Liver (tissue), 9 donors: ENCODE measurements around the gene WDR20. TPM values are rescaled to one million over a fixed set of nuclear protein-coding genes. Genes with fewer than 3 reads are reported as not detected.

ENCODE experiments used
- DNase-seq: peaks from one replicate; pipeline ENCODE4 v3.0.0-alpha.2; 2017; ENCODE audit warnings: low spot score
- H3K27ac ChIP-seq, 2 donors: one replicate each; pipeline ENCODE4 v1.7.0; 2013; ENCODE audit warnings: inconsistent platforms in 2 of 2, low read length in 2 of 2, control low read depth in 1 of 2, low read depth in 1 of 2, mild to moderate bottlenecking in 1 of 2
- H3K27me3 ChIP-seq, 4 donors: one replicate each; pipeline versions ENCODE4 v1.6.1 to v1.7.0; 2013; ENCODE audit warnings: low read length in 3 of 4, inconsistent platforms in 1 of 4, mild to moderate bottlenecking in 1 of 4, moderate library complexity in 1 of 4; ENCODE audit not compliant: control insufficient read depth in 4 of 4, insufficient read depth in 4 of 4
- H3K36me3 ChIP-seq, 4 donors: one replicate each; pipeline versions ENCODE4 v1.6.1 to v1.7.0; 2013; ENCODE audit warnings: low read length in 3 of 4, mild to moderate bottlenecking in 3 of 4, low read depth in 1 of 4, moderate library complexity in 1 of 4; ENCODE audit not compliant: control insufficient read depth in 4 of 4, insufficient read depth in 3 of 4
- H3K4me1 ChIP-seq, 4 donors: one replicate each; pipeline versions ENCODE4 v1.6.1 to v1.7.0; 2013; ENCODE audit warnings: low read length in 3 of 4, mild to moderate bottlenecking in 3 of 4, moderate library complexity in 1 of 4; ENCODE audit not compliant: control insufficient read depth in 4 of 4, insufficient read depth in 4 of 4
- H3K4me3 ChIP-seq, 3 donors: one replicate each; pipeline versions ENCODE4 v1.6.1 to v1.7.0; 2013; ENCODE audit warnings: low read length in 3 of 3, control low read depth in 1 of 3, low read depth in 1 of 3, mild to moderate bottlenecking in 1 of 3
- H3K9ac ChIP-seq, 2 donors: one replicate each; pipeline ENCODE4 v1.7.0; 2013; ENCODE audit warnings: low read length in 2 of 2, mild to moderate bottlenecking in 2 of 2, moderate library complexity in 2 of 2, control low read depth in 1 of 2, low read depth in 1 of 2
- H3K9me3 ChIP-seq, 4 donors: one replicate each; pipeline versions ENCODE4 v1.6.1 to v1.7.0; 2013; ENCODE audit warnings: low read length in 3 of 4; ENCODE audit not compliant: control insufficient read depth in 4 of 4
- EGR1 ChIP-seq, 2 donors: IDR thresholded peaks; 2 replicates each; pipeline ENCODE4 v1.6.1; 2016 to 2018; ENCODE audit warnings: antibody characterized with exemption in 2 of 2, low read depth in 2 of 2
- FOXA1 ChIP-seq: IDR thresholded peaks from 2 replicates; pipeline ENCODE4 v1.6.1; 2016; ENCODE audit warnings: antibody characterized with exemption
- FOXA2 ChIP-seq: IDR thresholded peaks from 2 replicates; pipeline ENCODE4 v1.6.1; 2016; ENCODE audit warnings: antibody characterized with exemption
- GABPA ChIP-seq, 2 donors: IDR thresholded peaks in 1 of 2; conservative IDR thresholded peaks in 1 of 2; 2 replicates each; pipeline ENCODE4 v1.6.1; 2016; ENCODE audit warnings: antibody characterized with exemption in 2 of 2, mild to moderate bottlenecking in 1 of 2, moderate library complexity in 1 of 2
- HNF4A ChIP-seq, 2 donors: conservative IDR thresholded peaks; 2 replicates each; pipeline ENCODE4 v1.6.1; 2016; ENCODE audit warnings: antibody characterized with exemption in 2 of 2, mild to moderate bottlenecking in 2 of 2
- HNF4G ChIP-seq: IDR thresholded peaks from 2 replicates; pipeline ENCODE4 v1.6.1; 2016; ENCODE audit warnings: antibody characterized with exemption
- NR2F2 ChIP-seq: IDR thresholded peaks from 2 replicates; pipeline ENCODE4 v1.6.1; 2016; ENCODE audit warnings: antibody characterized with exemption
- RAD21 ChIP-seq, 2 donors: IDR thresholded peaks; 2 replicates each; pipeline ENCODE4 v1.6.1; 2016; ENCODE audit warnings: antibody characterized with exemption in 2 of 2, mild to moderate bottlenecking in 2 of 2
- REST ChIP-seq: IDR thresholded peaks from 2 replicates; pipeline ENCODE4 v1.6.1; 2016; ENCODE audit warnings: antibody characterized with exemption, mild to moderate bottlenecking
- RXRA ChIP-seq, 2 donors: IDR thresholded peaks; 2 replicates each; pipeline ENCODE4 v1.6.1; 2017 to 2018; ENCODE audit warnings: antibody characterized with exemption in 2 of 2, mild to moderate bottlenecking in 1 of 2
- SP1 ChIP-seq: IDR thresholded peaks from 2 replicates; pipeline ENCODE4 v1.6.1; 2018; ENCODE audit warnings: antibody characterized with exemption, mild to moderate bottlenecking
- TAF1 ChIP-seq: conservative IDR thresholded peaks from 2 replicates; pipeline ENCODE4 v1.6.1; 2016; ENCODE audit warnings: antibody characterized with exemption, mild to moderate bottlenecking
- YY1 ChIP-seq: IDR thresholded peaks from 2 replicates; pipeline ENCODE4 v1.6.1; 2016; ENCODE audit warnings: antibody characterized with exemption, mild to moderate bottlenecking
- ZBTB33 ChIP-seq: IDR thresholded peaks from 2 replicates; pipeline ENCODE4 v1.6.1; 2016; ENCODE audit warnings: antibody characterized with exemption
- WGBS: extraction: QIAGEN DNeasy Blood & Tissue Kit; methylation state at CpG from one replicate; pipeline ENCODE4 v1.1.7; 2013; 5-methylcytosine and 5-hydroxymethylcytosine counted together
- polyA plus RNA-seq, 2 donors: library from polyadenylated mRNA; stranded (reverse) in 1 of 2; unstranded in 1 of 2; fragments of 200-250 nt in 1 of 2; fragments of >200 nt in 1 of 2; fragmentation: Nextera tagmentation in 1 of 2; extraction: Ambion mirVana in 1 of 2; gene quantifications; one replicate each; pipeline versions ENCODE4 v1.2.1 to v1.2.3, GENCODE V29; 2013 to 2015
- total RNA-seq, 2 donors: library from RNA; depleted of rRNA; stranded (reverse); fragments of >200 nt; gene quantifications; one replicate each; pipeline ENCODE4 v1.2.3, GENCODE V29; 2014
- TF ChIP-seq, protein P1 (sequence below): IDR thresholded peaks from 2 replicates; pipeline ENCODE4 v1.6.1; 2016; ENCODE audit warnings: antibody characterized with exemption
- TF ChIP-seq, protein P2 (sequence below): IDR thresholded peaks from 2 replicates; pipeline ENCODE4 v1.6.1; 2016; ENCODE audit warnings: antibody characterized with exemption
- donor health status: healthy.
- donor health status: healthy.
- donor health status: healthy.
- donor health status: healthy.
- donor health status: healthy.

WDR20 gene
- total and polyA plus RNA-seq, 4 donors = 6.5 to 18.5 (median 11.0) TPM

- H3K27me3 ChIP-seq = no peaks in the 10 kb centered on the region
- no peak for TF ChIP-seq ZBTB33
- TF ChIP-seq, protein P1, sequence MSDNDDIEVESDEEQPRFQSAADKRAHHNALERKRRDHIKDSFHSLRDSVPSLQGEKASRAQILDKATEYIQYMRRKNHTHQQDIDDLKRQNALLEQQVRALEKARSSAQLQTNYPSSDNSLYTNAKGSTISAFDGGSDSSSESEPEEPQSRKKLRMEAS = no peak
- TF ChIP-seq YY1 = no peak
- no peak for TF ChIP-seq SP1
- TF ChIP-seq, protein P2, sequence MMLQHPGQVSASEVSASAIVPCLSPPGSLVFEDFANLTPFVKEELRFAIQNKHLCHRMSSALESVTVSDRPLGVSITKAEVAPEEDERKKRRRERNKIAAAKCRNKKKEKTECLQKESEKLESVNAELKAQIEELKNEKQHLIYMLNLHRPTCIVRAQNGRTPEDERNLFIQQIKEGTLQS = no peak
- TF ChIP-seq EGR1 (IDR thresholded peaks at IDR 0.05; ENCODE audit: low read depth in 2 of 2) = no peak
Measured at GRCh38 chr14:102092806-102093205, 46.9 kb upstream of the WDR20 start.

DNA sequence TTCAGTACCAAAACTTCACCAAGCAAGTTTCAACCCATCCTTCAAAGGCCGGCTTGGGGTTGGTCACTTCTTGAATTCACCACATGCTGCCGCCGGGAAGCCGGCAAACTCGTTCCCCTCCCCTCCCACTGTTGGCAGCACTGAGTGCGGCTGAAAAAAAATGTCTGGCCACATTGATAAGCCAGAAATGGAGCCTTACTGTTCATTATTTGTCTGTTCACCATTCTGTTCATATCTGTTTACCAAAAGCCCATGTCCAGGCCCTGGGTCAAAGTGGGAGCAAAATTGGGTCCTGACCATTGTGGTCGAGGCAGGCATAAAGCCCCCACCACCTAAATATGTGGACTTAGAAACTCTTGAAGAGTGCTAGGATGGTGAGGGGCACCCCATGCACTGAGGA is 45.6 kb upstream of the WDR20 start:
- Histone ChIP-seq H3K9ac (no peak overlapping the region), H3K4me1 (peaks cover 0 to 6% (median 3%) of the 10 kb centered on the region in 4 donors), H3K4me3 (no peak overlapping the region), H3K36me3 (no peaks in the 10 kb centered on the region), H3K27ac (no peak overlapping the region), H3K27me3 (no peaks in the 10 kb centered on the region), H3K9me3 (no peaks in the 10 kb centered on the region)
- peak; percentile 58 for DNase-seq
- 56% methylated on average over 7 of the region's 7 CpGs for WGBS
- TF ChIP-seq HNF4A (conservative IDR thresholded peaks at IDR 0.05) (no peak), NR2F2 (no peak)

More at GRCh38 chr14:102092806-102093205, 46.9 kb upstream of the WDR20 start:
- H3K4me1 ChIP-seq = peaks cover 0 to 12% (median 7%) of the 10 kb centered on the region in 4 donors
- 90% methylated on average over 10 of the region's 10 CpGs for WGBS
- H3K4me3 ChIP-seq = no peak overlapping the region
- no peak for DNase-seq
- no peak overlapping the region for H3K27ac ChIP-seq
- no peaks in the 10 kb centered on the region for H3K36me3 ChIP-seq
- H3K9me3 ChIP-seq = no peaks in the 10 kb centered on the region
- H3K9ac ChIP-seq = no peak overlapping the region

GRCh38 chr14:102095231-102095870 is 44.3 kb upstream of the WDR20 start:
- Histone ChIP-seq H3K4me3 (no peak overlapping the region), H3K36me3 (no peaks in the 10 kb centered on the region), H3K9me3 (no peaks in the 10 kb centered on the region), H3K9ac (no peak overlapping the region), H3K4me1 (peaks cover 0 to 6% (median 3%) of the 10 kb centered on the region in 4 donors), H3K27me3 (no peaks in the 10 kb centered on the region), H3K27ac (no peak overlapping the region)
- no peak for DNase-seq
- WGBS = 87% methylated on average over 6 of the region's 6 CpGs
- no peak for TF ChIP-seq HNF4G
- TF ChIP-seq, protein P2 = no peak
- TF ChIP-seq SP1 = no peak
- TF ChIP-seq ZBTB33 = no peak
- no peak for TF ChIP-seq HNF4A (conservative IDR thresholded peaks at IDR 0.05)
- no peak for TF ChIP-seq RAD21 (IDR thresholded peaks at IDR 0.05)
- no peak for TF ChIP-seq FOXA1
- TF ChIP-seq, protein P1 = no peak
- TF ChIP-seq EGR1 (IDR thresholded peaks at IDR 0.05; ENCODE audit: low read depth in 2 of 2) = no peak
- no peak for TF ChIP-seq GABPA (IDR thresholded peaks at IDR 0.05 in 1 of 2, conservative IDR thresholded peaks at IDR 0.05 in 1 of 2)
- no peak for TF ChIP-seq YY1
- TF ChIP-seq FOXA2 = no peak
- no peak for TF ChIP-seq REST
- no peak for TF ChIP-seq TAF1
- no peak for TF ChIP-seq RXRA (IDR thresholded peaks at IDR 0.05)
